ENCODE results near the gene KLK4.
A peak's percentile ranks its signal among the peaks of the same experiment; 100 is the strongest.
"Not testable (repeated sequence)": the region's sequence is repeated elsewhere in the genome, so short reads cannot be mapped to it uniquely, and the experiment has no call there.

KLK4 gene

GRCh38 chr19:50912727-50913716 is 1.8 kb upstream of the KLK4 start:
- no peak for DNase-seq

- no peak for DNase-seq
Observed at GRCh38 chr19:50912102-50912599, 956 bp upstream of the KLK4 start.

GRCh38 chr19:50910722-50911121 is 473 bp downstream of the KLK4 start:
- DNase-seq: no peak

GRCh38 chr19:50909240-50910070 is 1.7 kb downstream of the KLK4 start:
- DNase-seq: no peak

- DNase-seq: no peak
Observed at GRCh38 chr19:50908336-50908735, 2.9 kb downstream of the KLK4 start.

- DNase-seq: no peak
Observed at GRCh38 chr19:50906217-50906616, 5.0 kb downstream of the KLK4 start.

- DNase-seq: no peak
Observed at GRCh38 chr19:50902640-50903039, 8.6 kb downstream of the KLK4 start.

GRCh38 chr19:50899569-50899968 is 11.6 kb downstream of the KLK4 start:
- DNase-seq: no peak

GRCh38 chr19:50898018-50898417 is 13.2 kb downstream of the KLK4 start:
- no peak for DNase-seq

GRCh38 chr19:50897612-50898011 is 13.6 kb downstream of the KLK4 start:
- DNase-seq: no peak

GRCh38 chr19:50897191-50897607 is 14.0 kb downstream of the KLK4 start:
- no peak for DNase-seq

- DNase-seq: peak; percentile 71
Observed at GRCh38 chr19:50896591-50897190, 14.5 kb downstream of the KLK4 start.

GRCh38 chr19:50896089-50896590 is 15.1 kb downstream of the KLK4 start:
- DNase-seq: not testable (repeated sequence)

GRCh38 chr19:50894478-50895356 is 16.5 kb downstream of the KLK4 start:
- DNase-seq: no peak

- no peak for DNase-seq
Observed at GRCh38 chr19:50893047-50893736, 18.0 kb downstream of the KLK4 start.

- DNase-seq: no peak
Observed at GRCh38 chr19:50891253-50891625, 20.0 kb downstream of the KLK4 start.

GRCh38 chr19:50890422-50891252 is 20.6 kb downstream of the KLK4 start:
- no peak for DNase-seq

GRCh38 chr19:50889638-50890037 is 21.6 kb downstream of the KLK4 start:
- no peak for DNase-seq

- no peak for DNase-seq
Observed at GRCh38 chr19:50882188-50882587, 29.0 kb downstream of the KLK4 start.

GRCh38 chr19:50880241-50880640 is 31.0 kb downstream of the KLK4 start:
- no peak for DNase-seq

Data from DMS79 (cell line).